ENCODE measurements around the gene LZTFL1.

The LZTFL1 gene

DNA sequence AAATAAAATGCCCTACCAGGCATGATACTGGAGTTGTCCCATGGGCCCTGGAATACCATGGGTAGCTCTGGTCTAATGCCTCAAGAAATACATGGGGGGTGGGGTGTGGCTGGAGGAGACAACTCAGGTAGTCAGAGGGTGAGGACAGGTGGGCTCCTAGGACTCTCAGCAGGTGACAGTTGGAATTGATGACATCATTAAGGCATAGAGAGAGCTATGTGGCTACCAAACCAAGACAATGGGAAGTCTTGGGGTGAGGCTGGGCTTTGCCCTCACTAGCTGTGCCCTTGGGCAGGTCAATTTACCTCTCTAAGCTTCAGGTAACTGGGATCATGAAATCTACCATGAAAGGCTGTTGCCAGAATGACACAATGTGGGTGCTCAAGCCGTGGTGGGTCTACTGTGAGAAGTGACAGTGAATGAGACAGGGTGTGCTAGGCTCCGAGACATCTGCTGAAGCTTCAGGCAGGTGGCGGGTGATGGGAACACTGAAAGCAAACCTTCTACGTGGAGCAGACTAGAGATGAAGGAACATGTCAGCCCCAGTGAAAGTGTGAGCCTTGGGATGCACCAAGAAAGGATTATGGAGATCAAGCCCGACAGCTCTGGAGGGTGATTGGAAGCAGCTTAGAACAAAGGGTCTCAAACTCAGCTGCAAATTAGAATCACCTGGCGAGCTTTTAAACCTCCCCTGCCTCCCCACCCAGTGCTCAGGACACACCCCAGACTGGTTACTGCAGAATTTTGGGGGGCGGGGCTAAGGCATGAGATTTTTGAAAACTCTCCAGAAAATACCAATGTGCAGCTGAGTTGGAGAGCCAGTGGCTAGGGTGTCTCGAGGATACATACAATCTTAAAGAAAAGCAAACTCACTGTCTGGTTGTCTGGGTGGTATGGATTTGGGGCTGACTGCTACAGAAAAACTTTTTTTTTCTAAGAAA is 67.1 kb downstream of the LZTFL1 start:
- Histone ChIP-seq H3K79me2 (ENCODE audit: control insufficient read depth, low read length) (no peaks in the 10 kb centered on the region), H3K27ac (ENCODE audit: low read depth, low read length) (no peak overlapping the region), H3K9me3 (ENCODE audit: control insufficient read depth, insufficient read depth, low read length) (no peaks in the 10 kb centered on the region), H3K27me3 (ENCODE audit: control insufficient read depth, low read length) (no peaks in the 10 kb centered on the region), H3K9me2 (replicated peaks; ENCODE audit: control insufficient read depth, low read length) (no peaks in the 10 kb centered on the region), H3K4me2 (ENCODE audit: low read length) (no peak overlapping the region), H3K36me3 (ENCODE audit: control insufficient read depth, low read length) (no peaks in the 10 kb centered on the region), H3F3A (ENCODE audit: control insufficient read depth, insufficient read depth) (no peaks in the 10 kb centered on the region), H4K20me1 (ENCODE audit: control insufficient read depth, insufficient read depth, low read depth, low read length) (no peaks in the 10 kb centered on the region), H3K4me1 (ENCODE audit: control insufficient read depth, low read length) (no peaks in the 10 kb centered on the region), H3K4me3 (ENCODE audit: low read length) (no peak overlapping the region)
- TF ChIP-seq EZH2phosphoT487 (IDR thresholded peaks at IDR 0.05; ENCODE audit: borderline replicate concordance, low read length), result no peak

DNA sequence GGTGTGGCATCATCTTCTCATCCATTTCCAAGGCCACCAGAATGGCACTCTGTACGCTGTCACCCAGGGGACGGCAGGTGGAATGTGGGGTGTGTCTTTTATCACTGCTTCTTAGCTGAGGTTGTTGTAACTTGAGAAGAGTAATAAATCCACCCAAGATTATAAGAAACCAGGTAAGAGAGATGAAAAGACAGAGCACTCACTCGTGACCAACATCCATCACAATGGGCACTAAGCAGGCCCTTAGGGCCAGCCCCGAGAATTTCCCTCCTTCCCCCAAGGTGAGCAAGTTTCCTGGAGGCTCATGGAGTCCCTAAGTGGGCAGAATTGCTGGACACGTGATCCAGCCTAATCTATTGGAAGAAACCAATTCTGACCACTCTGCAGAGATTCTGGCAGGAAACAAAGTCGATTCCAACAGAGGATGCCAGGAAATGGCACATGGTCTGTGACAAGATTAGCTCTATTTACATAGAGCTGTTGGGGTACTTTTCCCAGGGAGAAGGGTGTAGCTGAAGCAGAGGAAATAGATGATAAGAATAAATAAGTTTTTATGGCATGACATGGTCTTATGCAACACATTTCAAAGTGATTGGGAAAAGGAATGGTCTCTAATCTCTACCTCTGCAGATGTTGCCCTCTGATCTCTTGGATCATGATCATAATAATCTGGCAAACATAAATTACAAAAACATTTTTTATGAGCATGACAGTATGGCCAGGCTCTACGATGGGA is 68.0 kb downstream of the LZTFL1 start:
- no peak overlapping the region for H3K4me3 ChIP-seq (ENCODE audit: low read length)
- H4K20me1 ChIP-seq (ENCODE audit: control insufficient read depth, insufficient read depth, low read depth, low read length), result no peaks in the 10 kb centered on the region
- H3K9me2 ChIP-seq (replicated peaks; ENCODE audit: control insufficient read depth, low read length), result no peaks in the 10 kb centered on the region
- no peaks in the 10 kb centered on the region for H3K9me3 ChIP-seq (ENCODE audit: control insufficient read depth, insufficient read depth, low read length)
- H3F3A ChIP-seq (ENCODE audit: control insufficient read depth, insufficient read depth), result no peaks in the 10 kb centered on the region
- TF ChIP-seq EZH2phosphoT487 (IDR thresholded peaks at IDR 0.05; ENCODE audit: borderline replicate concordance, low read length), result no peak
- TF ChIP-seq, protein P1, sequence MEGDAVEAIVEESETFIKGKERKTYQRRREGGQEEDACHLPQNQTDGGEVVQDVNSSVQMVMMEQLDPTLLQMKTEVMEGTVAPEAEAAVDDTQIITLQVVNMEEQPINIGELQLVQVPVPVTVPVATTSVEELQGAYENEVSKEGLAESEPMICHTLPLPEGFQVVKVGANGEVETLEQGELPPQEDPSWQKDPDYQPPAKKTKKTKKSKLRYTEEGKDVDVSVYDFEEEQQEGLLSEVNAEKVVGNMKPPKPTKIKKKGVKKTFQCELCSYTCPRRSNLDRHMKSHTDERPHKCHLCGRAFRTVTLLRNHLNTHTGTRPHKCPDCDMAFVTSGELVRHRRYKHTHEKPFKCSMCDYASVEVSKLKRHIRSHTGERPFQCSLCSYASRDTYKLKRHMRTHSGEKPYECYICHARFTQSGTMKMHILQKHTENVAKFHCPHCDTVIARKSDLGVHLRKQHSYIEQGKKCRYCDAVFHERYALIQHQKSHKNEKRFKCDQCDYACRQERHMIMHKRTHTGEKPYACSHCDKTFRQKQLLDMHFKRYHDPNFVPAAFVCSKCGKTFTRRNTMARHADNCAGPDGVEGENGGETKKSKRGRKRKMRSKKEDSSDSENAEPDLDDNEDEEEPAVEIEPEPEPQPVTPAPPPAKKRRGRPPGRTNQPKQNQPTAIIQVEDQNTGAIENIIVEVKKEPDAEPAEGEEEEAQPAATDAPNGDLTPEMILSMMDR (IDR thresholded peaks at IDR 0.05; ENCODE audit: low read depth, low read length, poor library complexity, severe bottlenecking), result no peak
- H3K36me3 ChIP-seq (ENCODE audit: control insufficient read depth, low read length), result no peaks in the 10 kb centered on the region
- H3K27ac ChIP-seq (ENCODE audit: low read depth, low read length), result no peak overlapping the region
- peaks cover 3% of the 10 kb centered on the region; the same call in 1 of the 2 replicates for H3K27me3 ChIP-seq (ENCODE audit: control insufficient read depth, low read length)
- no peaks in the 10 kb centered on the region for H3K4me1 ChIP-seq (ENCODE audit: control insufficient read depth, low read length)
- H3K79me2 ChIP-seq (ENCODE audit: control insufficient read depth, low read length), result no peaks in the 10 kb centered on the region
- H3K4me2 ChIP-seq (ENCODE audit: low read length), result no peak overlapping the region

All from DOHH2 (cell line).